NB4 (cell line): ENCODE data around the gene P2RY8.
A peak's percentile ranks its signal among the peaks of the same experiment; 100 is the strongest.
"Not testable (repeated sequence)": the region's sequence is repeated elsewhere in the genome, so short reads cannot be mapped to it uniquely, and the experiment has no call there.

Experiments
- DNase-seq: peaks from one replicate; pipeline ENCODE4 v3.0.0; 2010; ENCODE audit warnings: low read depth
- H3K4me3 ChIP-seq: one replicate; pipeline ENCODE4 v1.5.1; 2011; ENCODE audit warnings: mild to moderate bottlenecking, low read depth, low read length, moderate library complexity
- CTCF ChIP-seq: IDR thresholded peaks from one replicate; pipeline ENCODE4 v1.5.1; 2012; ENCODE audit warnings: low read depth, low read length
- MAX ChIP-seq: IDR thresholded peaks from 2 replicates; pipeline ENCODE4 v1.6.1; 2011; ENCODE audit warnings: low read depth, low read length
- MYC ChIP-seq: IDR thresholded peaks from 2 replicates; pipeline ENCODE4 v1.6.1; 2011; ENCODE audit warnings: low read depth, low read length
- POLR2A ChIP-seq: IDR thresholded peaks from 2 replicates; pipeline ENCODE4 v1.6.1; 2011; ENCODE audit warnings: mild to moderate bottlenecking; ENCODE audit not compliant: insufficient read length; ENCODE audit errors: extremely low read depth

P2RY8 gene

GRCh38 chrX:1528186-1528883 is 8.7 kb downstream of the P2RY8 start:
- H3K4me3 ChIP-seq: peak overlapping the region; percentile 6
- TF ChIP-seq POLR2A (no peak), MYC (no peak), CTCF (no peak), MAX (no peak)
- DNase-seq: no peak

GRCh38 chrX:1527457-1527856 is 9.5 kb downstream of the P2RY8 start:
- DNase-seq: no peak
- TF ChIP-seq CTCF: no peak
- no peak for TF ChIP-seq MYC
- H3K4me3 ChIP-seq: no peak overlapping the region

GRCh38 chrX:1526565-1526964 is 10.4 kb downstream of the P2RY8 start:
- TF ChIP-seq MAX: no peak
- no peak for TF ChIP-seq MYC
- TF ChIP-seq CTCF: no peak
- no peak for TF ChIP-seq POLR2A
- H3K4me3 ChIP-seq: no peak overlapping the region
- DNase-seq: no peak

GRCh38 chrX:1525583-1526355 is 11.2 kb downstream of the P2RY8 start:
- H3K4me3 ChIP-seq: no peak overlapping the region
- TF ChIP-seq MYC (no peak), MAX (no peak), CTCF (no peak), POLR2A (no peak)
- DNase-seq: no peak

GRCh38 chrX:1524874-1525582 is 12.0 kb downstream of the P2RY8 start:
- no peak for DNase-seq
- no peak for TF ChIP-seq CTCF
- no peak for TF ChIP-seq MYC
- no peak for TF ChIP-seq POLR2A
- no peak for TF ChIP-seq MAX
- H3K4me3 ChIP-seq: no peak overlapping the region

GRCh38 chrX:1522905-1523304 is 14.1 kb downstream of the P2RY8 start:
- DNase-seq: not testable (repeated sequence)

More at GRCh38 chrX:1522905-1523304, 14.1 kb downstream of the P2RY8 start:
- H3K4me3 ChIP-seq: not testable (repeated sequence)
